Subcutaneous adipose tissue (tissue), 4 donors: ENCODE results near the gene RNF6. TPM values are rescaled to one million over a fixed set of nuclear protein-coding genes. Genes with fewer than 3 reads are reported as not detected.

Experiments
- CTCF ChIP-seq: fragments of 450-650 bp; IDR thresholded peaks from one replicate; pipeline ENCODE4 v1.5.1; 2016; ENCODE audit warnings: low read depth, mild to moderate bottlenecking, control low read depth, antibody characterized with exemption, moderate library complexity
- total RNA-seq, 4 donors: library from RNA; depleted of rRNA; stranded (reverse); fragments of >200 nt; gene quantifications; one replicate each; pipeline ENCODE4 v1.1.0, GENCODE V29; 2016

RNF6 gene
- total RNA-seq, 4 donors from 2014 or later, result 22.9 to 36.7 (median 27.5) TPM

- TF ChIP-seq CTCF, result no peak
Observed at GRCh38 chr13:26222520-26223046, 469 bp upstream of the RNF6 start.

- no peak for TF ChIP-seq CTCF
Observed at GRCh38 chr13:26221399-26221720, 754 bp downstream of the RNF6 start.

GRCh38 chr13:26220575-26220974 lies 1.5 kb downstream of the RNF6 start:
- no peak for TF ChIP-seq CTCF

- TF ChIP-seq CTCF, result no peak
Observed at GRCh38 chr13:26219726-26220125, 2.4 kb downstream of the RNF6 start.

GRCh38 chr13:26216042-26216441 lies 6.1 kb downstream of the RNF6 start:
- TF ChIP-seq CTCF, result no peak

GRCh38 chr13:26213982-26214381 lies 8.1 kb downstream of the RNF6 start:
- no peak for TF ChIP-seq CTCF

GRCh38 chr13:26213345-26213744 lies 8.8 kb downstream of the RNF6 start:
- no peak for TF ChIP-seq CTCF
